Measurements from ENCODE around the gene CDK14. TPM values are rescaled to one million over a fixed set of nuclear protein-coding genes. Genes with fewer than 3 reads are reported as not detected.

The CDK14 gene
- total and polyA plus RNA-seq, 2 donors (not counting 1 experiment from before 2014, with no cell fraction given) = 42.1 to 167 TPM

DNA sequence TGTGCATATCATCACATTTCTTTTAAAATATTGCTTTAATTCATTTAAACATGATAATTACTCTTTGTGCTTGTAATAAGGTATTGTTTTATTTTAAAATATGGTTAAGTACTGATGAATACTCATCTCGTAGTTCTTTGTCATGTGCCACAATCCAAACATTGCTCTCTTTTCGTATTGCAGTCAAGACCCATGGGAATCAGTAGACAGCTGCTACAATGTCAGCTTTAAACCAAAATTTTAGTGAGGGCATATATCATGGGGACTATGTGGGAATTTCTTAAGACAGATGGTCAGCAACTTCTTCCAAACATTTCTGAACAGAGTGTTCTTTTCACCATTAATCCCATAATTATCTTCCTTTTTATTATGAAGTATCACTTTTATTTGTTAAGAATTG lies 590.9 kb downstream of the CDK14 start:
- H3K27me3 ChIP-seq (replicated peaks in 1 of 4; ENCODE audit: control extremely low read depth in 1 of 4, control insufficient read depth in 3 of 4, insufficient read depth in 4 of 4, low read length in 3 of 4) = no peaks in the 10 kb centered on the region
- no peak overlapping the region for H3K4me3 Mint-ChIP-seq
- ATAC-seq (ENCODE audit: low read depth) (no peak), DNase-seq (no peak)
- H3K79me2 ChIP-seq (ENCODE audit: control insufficient read depth, insufficient read depth, low read length) = no peaks in the 10 kb centered on the region
- no peak overlapping the region for H3K27ac ChIP-seq (ENCODE audit: low read length in 2 of 2)
- no peak overlapping the region for H3K4me2 ChIP-seq (replicated peaks; ENCODE audit: low read depth, low read length, poor library complexity, severe bottlenecking)
- H3K9me3 Mint-ChIP-seq (ENCODE audit: insufficient read depth) = no peaks in the 10 kb centered on the region
- intact Hi-C loops (cut with micrococcal nuclease) = no loop called here
- no CpG with 5 or more reads among the region's 2 CpGs for WGBS (ENCODE audit: insufficient coverage)
- H3K36me3 ChIP-seq (replicated peaks in 1 of 2; ENCODE audit: control extremely low read depth in 1 of 2, control insufficient read depth in 1 of 2, extremely low read depth in 1 of 2, insufficient read depth in 2 of 2, low read length in 1 of 2) = no peaks in the 10 kb centered on the region
- H2AFZ ChIP-seq (ENCODE audit: insufficient read depth, low read depth, low read length, poor library complexity, severe bottlenecking) = no peak overlapping the region
- no peaks in the 10 kb centered on the region for H4K20me1 ChIP-seq (ENCODE audit: control insufficient read depth, insufficient read depth, low read length, poor library complexity, severe bottlenecking)
- no peaks in the 10 kb centered on the region for H3K9me3 ChIP-seq (ENCODE audit: control extremely low read depth in 1 of 3, control insufficient read depth in 2 of 3, insufficient read depth in 1 of 3, low read length in 2 of 3)
- TF ChIP-seq, protein P1, sequence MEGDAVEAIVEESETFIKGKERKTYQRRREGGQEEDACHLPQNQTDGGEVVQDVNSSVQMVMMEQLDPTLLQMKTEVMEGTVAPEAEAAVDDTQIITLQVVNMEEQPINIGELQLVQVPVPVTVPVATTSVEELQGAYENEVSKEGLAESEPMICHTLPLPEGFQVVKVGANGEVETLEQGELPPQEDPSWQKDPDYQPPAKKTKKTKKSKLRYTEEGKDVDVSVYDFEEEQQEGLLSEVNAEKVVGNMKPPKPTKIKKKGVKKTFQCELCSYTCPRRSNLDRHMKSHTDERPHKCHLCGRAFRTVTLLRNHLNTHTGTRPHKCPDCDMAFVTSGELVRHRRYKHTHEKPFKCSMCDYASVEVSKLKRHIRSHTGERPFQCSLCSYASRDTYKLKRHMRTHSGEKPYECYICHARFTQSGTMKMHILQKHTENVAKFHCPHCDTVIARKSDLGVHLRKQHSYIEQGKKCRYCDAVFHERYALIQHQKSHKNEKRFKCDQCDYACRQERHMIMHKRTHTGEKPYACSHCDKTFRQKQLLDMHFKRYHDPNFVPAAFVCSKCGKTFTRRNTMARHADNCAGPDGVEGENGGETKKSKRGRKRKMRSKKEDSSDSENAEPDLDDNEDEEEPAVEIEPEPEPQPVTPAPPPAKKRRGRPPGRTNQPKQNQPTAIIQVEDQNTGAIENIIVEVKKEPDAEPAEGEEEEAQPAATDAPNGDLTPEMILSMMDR (IDR thresholded peaks at IDR 0.05) = no peak
- TF ChIP-seq EZH2 (IDR thresholded peaks at IDR 0.05; ENCODE audit: borderline replicate concordance, insufficient read depth, low read depth, low read length, poor library complexity, severe bottlenecking) = no peak
- H3K9ac ChIP-seq (ENCODE audit: low read length) = no peak overlapping the region
- H3K27me3 Mint-ChIP-seq = no peaks in the 10 kb centered on the region
- H3K27ac Mint-ChIP-seq = no peak overlapping the region
- ChIA-PET POLR2A (no interaction called here), CTCF (interaction anchor here (0.5 kb wide), 1 partner anchor 679 kb away, joined by 3 read pairs; no protein-coding TSS in a partner anchor)
- H3K4me1 Mint-ChIP-seq = peaks cover 2% of the 10 kb centered on the region
- H3K4me1 ChIP-seq (ENCODE audit: control insufficient read depth in 2 of 2, insufficient read depth in 2 of 2, low read length in 2 of 2) = no peaks in the 10 kb centered on the region
- H3K4me3 ChIP-seq (ENCODE audit: control extremely low read depth in 1 of 5, extremely low read depth in 1 of 5, insufficient read depth in 1 of 5, low read depth in 2 of 5, low read length in 4 of 5) = no peak overlapping the region

DNA sequence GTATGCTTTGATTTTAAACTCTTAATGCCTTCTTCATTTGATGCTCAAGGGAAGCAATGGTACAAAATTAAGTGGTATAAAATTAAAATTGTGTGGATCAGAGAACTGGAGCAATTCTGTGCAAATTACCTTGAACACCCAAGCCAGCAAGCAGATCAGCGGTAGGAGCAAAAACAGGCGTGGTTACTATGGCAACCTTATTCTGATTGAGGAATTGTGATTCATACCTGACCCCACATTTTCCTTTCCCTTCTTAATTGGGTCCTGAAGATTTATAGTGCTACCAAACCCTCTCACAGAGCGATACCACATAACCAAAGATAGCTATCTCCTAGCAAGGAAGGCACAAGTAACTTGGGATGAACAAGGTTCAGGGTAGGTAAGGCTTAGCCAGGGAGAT lies 595.6 kb downstream of the CDK14 start:
- Histone ChIP-seq H3K4me1 (ENCODE audit: control insufficient read depth in 2 of 2, insufficient read depth in 2 of 2, low read length in 2 of 2) (no peaks in the 10 kb centered on the region), H2AFZ (ENCODE audit: insufficient read depth, low read depth, low read length, poor library complexity, severe bottlenecking) (no peak overlapping the region), H3K79me2 (ENCODE audit: control insufficient read depth, insufficient read depth, low read length) (no peaks in the 10 kb centered on the region), H3K27me3 (replicated peaks in 1 of 4; ENCODE audit: control extremely low read depth in 1 of 4, control insufficient read depth in 3 of 4, insufficient read depth in 4 of 4, low read length in 3 of 4) (no peaks in the 10 kb centered on the region), H4K20me1 (ENCODE audit: control insufficient read depth, insufficient read depth, low read length, poor library complexity, severe bottlenecking) (no peaks in the 10 kb centered on the region), H3K36me3 (replicated peaks in 1 of 2; ENCODE audit: control extremely low read depth in 1 of 2, control insufficient read depth in 1 of 2, extremely low read depth in 1 of 2, insufficient read depth in 2 of 2, low read length in 1 of 2) (no peaks in the 10 kb centered on the region), H3K4me2 (replicated peaks; ENCODE audit: low read depth, low read length, poor library complexity, severe bottlenecking) (no peak overlapping the region), H3K9me3 (ENCODE audit: control extremely low read depth in 1 of 3, control insufficient read depth in 2 of 3, insufficient read depth in 1 of 3, low read length in 2 of 3) (no peaks in the 10 kb centered on the region), H3K27ac (ENCODE audit: low read length in 2 of 2) (no peak overlapping the region), H3K4me3 (ENCODE audit: control extremely low read depth in 1 of 5, extremely low read depth in 1 of 5, insufficient read depth in 1 of 5, low read depth in 2 of 5, low read length in 4 of 5) (no peak overlapping the region), H3K9ac (ENCODE audit: low read length) (no peak overlapping the region)
- ChIA-PET POLR2A (no interaction called here), CTCF (interaction anchor here (0.5 to 1.3 kb wide), 2 partner anchors 9 to 724 kb away, joined by 3 to 4 read pairs; no protein-coding TSS in a partner anchor)
- ATAC-seq (ENCODE audit: low read depth) = no peak
- intact Hi-C loops (cut with micrococcal nuclease) = no loop called here
- no peaks in the 10 kb centered on the region for H3K9me3 Mint-ChIP-seq (ENCODE audit: insufficient read depth)
- no peak overlapping the region for H3K4me3 Mint-ChIP-seq
- no CpG with 5 or more reads among the region's 3 CpGs for WGBS (ENCODE audit: insufficient coverage)
- TF ChIP-seq EZH2 (IDR thresholded peaks at IDR 0.05; ENCODE audit: borderline replicate concordance, insufficient read depth, low read depth, low read length, poor library complexity, severe bottlenecking) = no peak
- TF ChIP-seq, protein P1 (IDR thresholded peaks at IDR 0.05) = no peak
- H3K4me1 Mint-ChIP-seq = peaks cover 2% of the 10 kb centered on the region
- no peak overlapping the region for H3K27ac Mint-ChIP-seq
- H3K27me3 Mint-ChIP-seq = no peaks in the 10 kb centered on the region
- DNase-seq = no peak
